Neural cell (in vitro differentiated cells): Measurements from ENCODE around the gene ZNF224. TPM values are rescaled to one million over a fixed set of nuclear protein-coding genes. Genes with fewer than 3 reads are reported as not detected.

Experiments
- H2AFZ ChIP-seq: fragments of 200-600, 300-800 bp; sonication (generic), shearing (Covaris generic); 2 replicates; pipeline ENCODE4 v1.6.0; 2014; ENCODE audit warnings: low read depth, mild to moderate bottlenecking, antibody characterized with exemption, low read length, moderate library complexity
- H3F3A ChIP-seq: fragments of 200-600 bp; shearing (Covaris generic); 2 replicates; pipeline ENCODE4 v1.6.1; 2016; ENCODE audit warnings: mild to moderate bottlenecking, moderate library complexity, mixed read lengths, antibody characterized with exemption, low read length; ENCODE audit not compliant: insufficient read depth, poor library complexity, severe bottlenecking
- H3K27ac ChIP-seq: fragments of 200-600, 300-800 bp; sonication (generic), shearing (Covaris generic); 2 replicates; pipeline ENCODE4 v1.5.1; 2014; ENCODE audit warnings: mild to moderate bottlenecking, low read length, moderate library complexity
- H3K27me3 ChIP-seq: fragments of 300-800, 200-600 bp; sonication (generic), shearing (Covaris generic); 2 replicates; pipeline ENCODE4 v1.6.0; 2014; ENCODE audit warnings: mild to moderate bottlenecking, low read depth, low read length, moderate library complexity; ENCODE audit not compliant: insufficient read depth
- H3K36me3 ChIP-seq: fragments of 300-800, 200-600 bp; sonication (generic), shearing (Covaris generic); 2 replicates; pipeline ENCODE4 v1.5.1; 2014; ENCODE audit warnings: mild to moderate bottlenecking, antibody characterized with exemption, low read length, moderate library complexity; ENCODE audit not compliant: insufficient read depth
- H3K4me2 ChIP-seq: fragments of 300-800, 200-600 bp; sonication (generic), shearing (Covaris generic); 2 replicates; pipeline ENCODE4 v1.6.0; 2014; ENCODE audit warnings: mild to moderate bottlenecking, low read length
- H3K4me3 ChIP-seq: fragments of 300-800, 200-600 bp; sonication (generic), shearing (Covaris generic); 2 replicates; pipeline ENCODE4 v1.5.1; 2014; ENCODE audit warnings: mild to moderate bottlenecking, low read length, moderate library complexity
- H3K79me2 ChIP-seq: fragments of 200-600 bp; shearing (Covaris generic); replicated peaks from 2 replicates; pipeline ENCODE4 v1.6.0; 2014; ENCODE audit warnings: mild to moderate bottlenecking, low read length, moderate library complexity; ENCODE audit not compliant: insufficient read depth
- H3K9ac ChIP-seq: fragments of 300-800, 200-600 bp; sonication (generic), shearing (Covaris generic); 2 replicates; pipeline ENCODE4 v1.6.1; 2016; ENCODE audit warnings: mild to moderate bottlenecking, low read length, mixed read lengths
- H3K9me2 ChIP-seq: fragments of 200-600 bp; shearing (Covaris generic); 2 replicates; pipeline ENCODE4 v1.6.1; 2016; ENCODE audit warnings: mild to moderate bottlenecking, low read length, mixed read lengths; ENCODE audit not compliant: insufficient read depth
- H3K9me3 ChIP-seq: fragments of 200-600, 300-800 bp; sonication (generic), shearing (Covaris generic); 2 replicates; pipeline ENCODE4 v1.6.1; 2016; ENCODE audit warnings: mild to moderate bottlenecking, mixed run types, low read length, moderate library complexity, mixed read lengths
- H4K20me1 ChIP-seq: fragments of 200-600 bp; shearing (Covaris generic); 2 replicates; pipeline ENCODE4 v1.6.1; 2016; ENCODE audit warnings: mild to moderate bottlenecking, mixed run types; ENCODE audit not compliant: insufficient read depth
- CTCF ChIP-seq: fragments of 450-650 bp; IDR thresholded peaks from 2 replicates; pipeline ENCODE4 v1.5.1; 2014; ENCODE audit warnings: antibody characterized with exemption, mild to moderate bottlenecking, moderate library complexity; ENCODE audit not compliant: poor library complexity, severe bottlenecking
- EP300 ChIP-seq: fragments of 450-650 bp; conservative IDR thresholded peaks from 2 replicates; pipeline ENCODE4 v1.6.1; 2014; ENCODE audit warnings: antibody characterized with exemption, mild to moderate bottlenecking, moderate library complexity; ENCODE audit not compliant: poor library complexity, severe bottlenecking
- EZH2 ChIP-seq: fragments of 200-600, 300-800 bp; shearing (Covaris generic), sonication (generic); IDR thresholded peaks from 2 replicates; pipeline ENCODE4 v1.6.1; 2014; ENCODE audit warnings: antibody characterized with exemption, low read length, borderline replicate concordance, mild to moderate bottlenecking; ENCODE audit not compliant: insufficient read depth, poor library complexity, severe bottlenecking
- MXI1 ChIP-seq: fragments of 450-650 bp; conservative IDR thresholded peaks from 2 replicates; pipeline ENCODE4 v1.6.1; 2014; ENCODE audit warnings: antibody characterized with exemption, mild to moderate bottlenecking; ENCODE audit not compliant: poor library complexity, severe bottlenecking
- POLR2AphosphoS5 ChIP-seq: IDR thresholded peaks from 2 replicates; pipeline ENCODE4 v1.6.1; 2012
- RAD21 ChIP-seq: fragments of 450-650 bp; conservative IDR thresholded peaks from 2 replicates; pipeline ENCODE4 v1.6.1; 2014; ENCODE audit warnings: antibody characterized with exemption, mild to moderate bottlenecking, moderate library complexity
- REST ChIP-seq: IDR thresholded peaks from 2 replicates; pipeline ENCODE4 v1.6.1; 2012; ENCODE audit warnings: borderline replicate concordance
- SMC3 ChIP-seq: fragments of 450-650 bp; conservative IDR thresholded peaks from 2 replicates; pipeline ENCODE4 v1.6.1; 2014; ENCODE audit warnings: antibody characterized with exemption, mild to moderate bottlenecking, moderate library complexity; ENCODE audit not compliant: poor library complexity
- TAF1 ChIP-seq: IDR thresholded peaks from 2 replicates; pipeline ENCODE4 v1.6.1; 2012; ENCODE audit warnings: low read depth
- polyA plus RNA-seq: library from polyadenylated mRNA; depleted of rRNA; stranded (reverse); fragments of >200 nt; gene quantifications from 2 replicates; pipeline ENCODE4 v1.2.3, GENCODE V29; 2014

ZNF224 gene
- polyA plus RNA-seq, 1 donor from 2014 or later: 41.8 TPM

GRCh38 chr19:44072543-44073401 is 21.4 kb upstream of the ZNF224 start (continued):
- TF ChIP-seq EZH2: no peak
- TF ChIP-seq SMC3: no peak

GRCh38 chr19:44076325-44076724 is 17.8 kb upstream of the ZNF224 start:
- H3K4me3 ChIP-seq: no peak overlapping the region
- no peaks in the 10 kb centered on the region for H4K20me1 ChIP-seq
- H3K27me3 ChIP-seq: no peaks in the 10 kb centered on the region
- H3F3A ChIP-seq: no peaks in the 10 kb centered on the region
- no peaks in the 10 kb centered on the region for H3K36me3 ChIP-seq
- H3K9ac ChIP-seq: no peak overlapping the region
- H2AFZ ChIP-seq: no peak overlapping the region
- H3K9me2 ChIP-seq: no peaks in the 10 kb centered on the region
- TF ChIP-seq EZH2: no peak
- TF ChIP-seq POLR2AphosphoS5: no peak
- TF ChIP-seq SMC3: no peak
- TF ChIP-seq TAF1: no peak
- no peak for TF ChIP-seq MXI1
- TF ChIP-seq REST: no peak
- TF ChIP-seq CTCF: no peak
- no peaks in the 10 kb centered on the region for H3K9me3 ChIP-seq
- no peak overlapping the region for H3K4me2 ChIP-seq
- H3K27ac ChIP-seq: no peak overlapping the region
- no peaks in the 10 kb centered on the region for H3K79me2 ChIP-seq

- no peaks in the 10 kb centered on the region for H3K9me2 ChIP-seq
Observed at GRCh38 chr19:44092108-44092507, 2.1 kb upstream of the ZNF224 start.

More at GRCh38 chr19:44092108-44092507, 2.1 kb upstream of the ZNF224 start:
- Histone ChIP-seq H3K9ac (no peak overlapping the region), H3K4me2 (no peak overlapping the region), H2AFZ (no peak overlapping the region), H3K9me3 (no peaks in the 10 kb centered on the region), H3K27ac (no peak overlapping the region), H3K4me3 (no peak overlapping the region), H4K20me1 (no peaks in the 10 kb centered on the region), H3F3A (no peaks in the 10 kb centered on the region), H3K36me3 (no peaks in the 10 kb centered on the region), H3K27me3 (no peaks in the 10 kb centered on the region), H3K79me2 (no peaks in the 10 kb centered on the region)
- TF ChIP-seq EZH2: no peak
- TF ChIP-seq TAF1: no peak
- no peak for TF ChIP-seq RAD21
- TF ChIP-seq EP300: no peak
- no peak for TF ChIP-seq MXI1
